HG03039 (cell line): ENCODE results near the gene ARHGEF11.
"Not testable (repeated sequence)": the region's sequence is repeated elsewhere in the genome, so short reads cannot be mapped to it uniquely, and the experiment has no call there.

Experiments used
- ATAC-seq: cut with Tn5 transposase; IDR thresholded peaks from one replicate; pipeline ENCODE4 v1.9.1; 2021; ENCODE audit warnings: mild to moderate bottlenecking, moderate library complexity; ENCODE audit not compliant: unreplicated experiment

ARHGEF11 gene

GRCh38 chr1:156931974-156932710 is 113.4 kb downstream of the ARHGEF11 start:
- ATAC-seq: no peak

GRCh38 chr1:156931211-156931952 is 114.2 kb downstream of the ARHGEF11 start:
- no peak for ATAC-seq

- no peak for ATAC-seq
Observed at GRCh38 chr1:156930483-156930882, 115.1 kb downstream of the ARHGEF11 start.

- no peak for ATAC-seq
Observed at GRCh38 chr1:156929596-156930238, 115.8 kb downstream of the ARHGEF11 start.

GRCh38 chr1:156928043-156928602 is 117.4 kb downstream of the ARHGEF11 start:
- ATAC-seq: no peak

GRCh38 chr1:156927215-156928042 is 118.1 kb downstream of the ARHGEF11 start:
- no peak for ATAC-seq

GRCh38 chr1:156926695-156927094 is 118.8 kb downstream of the ARHGEF11 start:
- not testable (repeated sequence) for ATAC-seq

- ATAC-seq: no peak
Observed at GRCh38 chr1:156926175-156926574, 119.4 kb downstream of the ARHGEF11 start.

- no peak for ATAC-seq
Observed at GRCh38 chr1:156925154-156926010, 120.2 kb downstream of the ARHGEF11 start.

GRCh38 chr1:156924478-156925153 is 120.9 kb downstream of the ARHGEF11 start:
- ATAC-seq: no peak

- no peak for ATAC-seq
Observed at GRCh38 chr1:156923670-156924477, 121.7 kb downstream of the ARHGEF11 start.

- no peak for ATAC-seq
Observed at GRCh38 chr1:156922986-156923669, 122.4 kb downstream of the ARHGEF11 start.

GRCh38 chr1:156921053-156921529 is 124.5 kb downstream of the ARHGEF11 start:
- ATAC-seq: no peak

GRCh38 chr1:156920233-156921052 is 125.1 kb downstream of the ARHGEF11 start, which contains the start of gene LRRC71:
LRRC71 (plus strand) TSS chr1:156920632; CDS start chr1:156920804, 172 bp downstream.
- no peak for ATAC-seq

- ATAC-seq: no peak
Observed at GRCh38 chr1:156914440-156914856, 131.1 kb downstream of the ARHGEF11 start.

GRCh38 chr1:156913809-156914387 is 131.6 kb downstream of the ARHGEF11 start:
- no peak for ATAC-seq
